Activated CD4-positive, alpha-beta T cell treated with anti-CD3 and anti-CD28 coated beads, Interleukin-2, amount 50 U/mL, for 48 hours (primary cell): ENCODE measurements around the gene CLCNKB.

Experiments used
- DNase-seq, 2 experiments: peaks; one replicate each; pipeline ENCODE4 v3.0.0-alpha.2; 2020

Gene CLCNKB

GRCh38 chr1:16077406-16078245, 34.0 kb downstream of the CLCNKB start:
- DNase-seq, result no peak

- peak; percentile 76 to 83 for DNase-seq
These were observed 35.5 kb downstream of the CLCNKB start for GRCh38 chr1:16078925-16079656.

- no peak for DNase-seq
These were observed 37.0 kb downstream of the CLCNKB start for GRCh38 chr1:16080422-16081150.

GRCh38 chr1:16081636-16082035, 38.1 kb downstream of the CLCNKB start:
- no peak for DNase-seq

- DNase-seq, result peak; percentile 78 to 82
These were observed 38.9 kb downstream of the CLCNKB start for GRCh38 chr1:16082283-16083038.

- no peak for DNase-seq
These were observed 39.9 kb downstream of the CLCNKB start for GRCh38 chr1:16083486-16083885.

GRCh38 chr1:16085522-16085921, 41.9 kb downstream of the CLCNKB start:
- no peak for DNase-seq

GRCh38 chr1:16087733-16088132, 44.2 kb downstream of the CLCNKB start:
- DNase-seq, result no peak

- no peak for DNase-seq
These were observed 44.8 kb downstream of the CLCNKB start for GRCh38 chr1:16088351-16088911.

GRCh38 chr1:16088996-16089395, 45.4 kb downstream of the CLCNKB start:
- DNase-seq, result no peak

- no peak for DNase-seq
These were observed 46.7 kb downstream of the CLCNKB start for GRCh38 chr1:16090076-16090826.

GRCh38 chr1:16091296-16091695, 47.7 kb downstream of the CLCNKB start:
- no peak for DNase-seq

- DNase-seq, result no peak
These were observed 48.7 kb downstream of the CLCNKB start for GRCh38 chr1:16092097-16092922.

GRCh38 chr1:16092923-16093511, 49.4 kb downstream of the CLCNKB start:
- no peak for DNase-seq

- DNase-seq, result no peak
These were observed 50.0 kb downstream of the CLCNKB start for GRCh38 chr1:16093611-16094010.

- no peak for DNase-seq
These were observed 51.0 kb downstream of the CLCNKB start for GRCh38 chr1:16094453-16095158.

- DNase-seq, result no peak
These were observed 51.9 kb downstream of the CLCNKB start for GRCh38 chr1:16095447-16095846.

GRCh38 chr1:16099412-16099811, 55.8 kb downstream of the CLCNKB start:
- no peak for DNase-seq

- DNase-seq, result no peak
These were observed 58.0 kb downstream of the CLCNKB start for GRCh38 chr1:16101623-16102022.
